ENCODE data around the gene CDK17.

GRCh38 chr12:96329545-96329944 is 70.7 kb downstream of the CDK17 start:
- no peak for TF ChIP-seq CTCF (IDR thresholded peaks at IDR 0.05 in 8 of 11, conservative IDR thresholded peaks at IDR 0.05 in 3 of 11)
- TF ChIP-seq POLR2A (IDR thresholded peaks at IDR 0.05) = no peak
